Gastrocnemius medialis (tissue), 4 donors: ENCODE data around the gene TMPRSS9.

Experiments used
- POLR2A ChIP-seq, 2 donors: fragments of 450-650 bp; IDR thresholded peaks; one replicate each; pipeline ENCODE4 v1.6.1; 2017; ENCODE audit warnings: antibody characterized with exemption in 2 of 2, mild to moderate bottlenecking in 2 of 2, moderate library complexity in 2 of 2
- TF ChIP-seq, protein P1 (sequence below), 5 experiments: fragments of 450-650 bp in 3 of 5; fragments of 200-600 bp in 2 of 5; sonication (generic) in 2 of 5; IDR thresholded peaks in 4 of 5; conservative IDR thresholded peaks in 1 of 5; 1 replicate in 4 of 5; 2 replicates in 1 of 5; pipeline ENCODE4 v1.5.1; 2016 to 2019; ENCODE audit warnings: antibody characterized with exemption in 5 of 5, mild to moderate bottlenecking in 3 of 5, moderate library complexity in 3 of 5

DNA sequence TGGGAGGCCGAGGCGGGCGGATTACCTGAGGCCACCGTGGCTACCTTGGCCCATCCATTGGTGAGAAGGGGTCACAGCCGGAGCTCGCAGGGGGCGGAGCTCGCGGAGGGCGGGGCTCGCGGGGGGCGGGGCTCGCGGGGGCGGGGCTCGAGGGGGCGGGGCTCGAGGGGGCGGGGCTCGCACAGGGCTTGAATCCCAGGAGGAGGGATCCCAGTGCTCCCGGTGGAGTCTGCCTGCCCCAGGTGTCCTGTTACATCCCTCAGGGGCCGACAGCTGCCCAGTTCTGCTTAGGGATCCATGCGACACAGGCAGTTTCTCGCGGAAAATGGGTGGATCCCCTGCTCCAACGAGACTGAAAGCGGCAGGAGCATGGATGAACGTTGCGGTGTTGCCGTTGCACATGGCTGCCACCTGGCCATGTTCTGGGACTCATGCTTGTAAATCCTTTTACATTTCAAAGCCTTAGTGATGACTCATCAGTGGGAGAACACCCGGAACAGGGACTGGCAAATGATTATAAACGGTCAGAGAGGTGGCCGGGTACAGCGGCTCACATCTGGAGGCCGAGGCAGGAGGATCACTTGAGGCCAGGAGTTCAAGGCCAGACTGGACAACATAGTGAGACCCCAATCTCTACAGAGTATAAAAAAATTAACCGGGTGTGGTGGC is 25.1 kb downstream of the TMPRSS9 start:
- TF ChIP-seq, protein P1, sequence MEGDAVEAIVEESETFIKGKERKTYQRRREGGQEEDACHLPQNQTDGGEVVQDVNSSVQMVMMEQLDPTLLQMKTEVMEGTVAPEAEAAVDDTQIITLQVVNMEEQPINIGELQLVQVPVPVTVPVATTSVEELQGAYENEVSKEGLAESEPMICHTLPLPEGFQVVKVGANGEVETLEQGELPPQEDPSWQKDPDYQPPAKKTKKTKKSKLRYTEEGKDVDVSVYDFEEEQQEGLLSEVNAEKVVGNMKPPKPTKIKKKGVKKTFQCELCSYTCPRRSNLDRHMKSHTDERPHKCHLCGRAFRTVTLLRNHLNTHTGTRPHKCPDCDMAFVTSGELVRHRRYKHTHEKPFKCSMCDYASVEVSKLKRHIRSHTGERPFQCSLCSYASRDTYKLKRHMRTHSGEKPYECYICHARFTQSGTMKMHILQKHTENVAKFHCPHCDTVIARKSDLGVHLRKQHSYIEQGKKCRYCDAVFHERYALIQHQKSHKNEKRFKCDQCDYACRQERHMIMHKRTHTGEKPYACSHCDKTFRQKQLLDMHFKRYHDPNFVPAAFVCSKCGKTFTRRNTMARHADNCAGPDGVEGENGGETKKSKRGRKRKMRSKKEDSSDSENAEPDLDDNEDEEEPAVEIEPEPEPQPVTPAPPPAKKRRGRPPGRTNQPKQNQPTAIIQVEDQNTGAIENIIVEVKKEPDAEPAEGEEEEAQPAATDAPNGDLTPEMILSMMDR (IDR thresholded peaks at IDR 0.05 in 4 of 5, conservative IDR thresholded peaks at IDR 0.05 in 1 of 5), result no peak
- TF ChIP-seq POLR2A (IDR thresholded peaks at IDR 0.05), result no peak
